Osteoblast (primary cell): ENCODE results near the gene TPRG1. TPM values are rescaled to one million over a fixed set of nuclear protein-coding genes. Genes with fewer than 3 reads are reported as not detected.

ENCODE experiments used
- DNase-seq: peaks from one replicate; pipeline ENCODE4 v3.0.0; 2011; ENCODE audit warnings: low spot score, mixed read lengths; ENCODE audit not compliant: insufficient read length; ENCODE audit errors: missing footprints
- H2AFZ ChIP-seq: 2 replicates; pipeline ENCODE4 v1.6.0; 2011; ENCODE audit warnings: mild to moderate bottlenecking, low read length
- H3K27ac ChIP-seq: 2 replicates; pipeline ENCODE4 v1.5.1; 2011; ENCODE audit warnings: mild to moderate bottlenecking, low read depth, low read length, moderate library complexity
- H3K27me3 ChIP-seq: 2 replicates; pipeline ENCODE4 v1.6.0; 2012; ENCODE audit warnings: mild to moderate bottlenecking, control low read depth, inconsistent platforms, low read length, moderate library complexity; ENCODE audit not compliant: insufficient read depth
- H3K36me3 ChIP-seq: 2 replicates; pipeline ENCODE4 v1.5.1; 2011; ENCODE audit warnings: mild to moderate bottlenecking, low read length, control low read depth, moderate library complexity; ENCODE audit not compliant: insufficient read depth
- H3K4me1 ChIP-seq: 2 replicates; pipeline ENCODE4 v1.5.1; 2011; ENCODE audit warnings: mild to moderate bottlenecking, low read length, control low read depth, moderate library complexity; ENCODE audit not compliant: insufficient read depth
- H3K4me2 ChIP-seq: 2 replicates; pipeline ENCODE4 v1.6.0; 2011; ENCODE audit warnings: mild to moderate bottlenecking, low read length; ENCODE audit not compliant: insufficient read depth
- H3K4me3 ChIP-seq: fragments of 200-600 bp; sonication (generic); 3 replicates; pipeline ENCODE4 v1.5.1; 2012; ENCODE audit warnings: mild to moderate bottlenecking, low read length, inconsistent platforms; ENCODE audit not compliant: insufficient read depth
- H3K79me2 ChIP-seq: 2 replicates; pipeline ENCODE4 v1.6.0; 2012; ENCODE audit warnings: mild to moderate bottlenecking, low read length, control low read depth, inconsistent platforms; ENCODE audit not compliant: insufficient read depth
- H3K9me3 ChIP-seq: 2 replicates; pipeline ENCODE4 v1.5.1; 2011; ENCODE audit warnings: low read depth, low read length, control low read depth
- H4K20me1 ChIP-seq: 2 replicates; pipeline ENCODE4 v1.6.0; 2012; ENCODE audit warnings: mild to moderate bottlenecking, low read length, control low read depth; ENCODE audit not compliant: insufficient read depth
- total RNA-seq: library from RNA; depleted of rRNA; stranded (reverse); fragments of >200 nt; gene quantifications from 2 replicates; pipeline ENCODE4 v1.2.3, GENCODE V29; 2012
- TF ChIP-seq, protein P1 (sequence below): IDR thresholded peaks from 2 replicates; pipeline ENCODE4 v1.5.1; 2011; ENCODE audit warnings: mild to moderate bottlenecking, low read depth, low read length, moderate library complexity; ENCODE audit errors: extremely low read depth

TPRG1 gene
- total RNA-seq, 1 donor, result 6.5 TPM

DNA sequence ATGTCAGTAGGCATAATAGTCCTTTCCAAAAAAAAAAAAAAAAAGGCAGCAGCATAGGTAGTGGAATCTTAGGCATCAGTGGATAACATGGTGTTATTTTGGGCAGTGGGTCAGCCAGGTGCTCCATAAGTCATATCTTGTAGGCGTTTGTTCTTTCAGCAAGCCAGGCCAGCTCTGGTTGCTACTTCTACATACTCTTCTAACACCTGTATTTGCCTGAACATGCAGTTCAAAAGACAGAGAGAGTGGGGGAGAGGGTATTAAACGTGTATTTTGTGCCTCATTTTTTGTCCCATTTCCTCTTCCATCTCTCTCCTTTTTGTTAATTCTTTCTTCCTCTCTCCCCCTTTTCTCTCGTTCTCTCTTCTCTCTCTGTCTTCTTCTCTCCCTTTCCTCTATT, 110.4 kb downstream of the TPRG1 start:
- Histone ChIP-seq H2AFZ (no peak overlapping the region), H3K27me3 (no peaks in the 10 kb centered on the region), H3K27ac (no peak overlapping the region), H3K9me3 (no peaks in the 10 kb centered on the region), H3K79me2 (no peaks in the 10 kb centered on the region), H4K20me1 (no peaks in the 10 kb centered on the region), H3K4me1 (peaks cover 14% of the 10 kb centered on the region), H3K4me3 (no peak overlapping the region), H3K4me2 (no peak overlapping the region), H3K36me3 (no peaks in the 10 kb centered on the region)
- peak; percentile 17 for DNase-seq
- TF ChIP-seq, protein P1, sequence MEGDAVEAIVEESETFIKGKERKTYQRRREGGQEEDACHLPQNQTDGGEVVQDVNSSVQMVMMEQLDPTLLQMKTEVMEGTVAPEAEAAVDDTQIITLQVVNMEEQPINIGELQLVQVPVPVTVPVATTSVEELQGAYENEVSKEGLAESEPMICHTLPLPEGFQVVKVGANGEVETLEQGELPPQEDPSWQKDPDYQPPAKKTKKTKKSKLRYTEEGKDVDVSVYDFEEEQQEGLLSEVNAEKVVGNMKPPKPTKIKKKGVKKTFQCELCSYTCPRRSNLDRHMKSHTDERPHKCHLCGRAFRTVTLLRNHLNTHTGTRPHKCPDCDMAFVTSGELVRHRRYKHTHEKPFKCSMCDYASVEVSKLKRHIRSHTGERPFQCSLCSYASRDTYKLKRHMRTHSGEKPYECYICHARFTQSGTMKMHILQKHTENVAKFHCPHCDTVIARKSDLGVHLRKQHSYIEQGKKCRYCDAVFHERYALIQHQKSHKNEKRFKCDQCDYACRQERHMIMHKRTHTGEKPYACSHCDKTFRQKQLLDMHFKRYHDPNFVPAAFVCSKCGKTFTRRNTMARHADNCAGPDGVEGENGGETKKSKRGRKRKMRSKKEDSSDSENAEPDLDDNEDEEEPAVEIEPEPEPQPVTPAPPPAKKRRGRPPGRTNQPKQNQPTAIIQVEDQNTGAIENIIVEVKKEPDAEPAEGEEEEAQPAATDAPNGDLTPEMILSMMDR, result no peak

DNA sequence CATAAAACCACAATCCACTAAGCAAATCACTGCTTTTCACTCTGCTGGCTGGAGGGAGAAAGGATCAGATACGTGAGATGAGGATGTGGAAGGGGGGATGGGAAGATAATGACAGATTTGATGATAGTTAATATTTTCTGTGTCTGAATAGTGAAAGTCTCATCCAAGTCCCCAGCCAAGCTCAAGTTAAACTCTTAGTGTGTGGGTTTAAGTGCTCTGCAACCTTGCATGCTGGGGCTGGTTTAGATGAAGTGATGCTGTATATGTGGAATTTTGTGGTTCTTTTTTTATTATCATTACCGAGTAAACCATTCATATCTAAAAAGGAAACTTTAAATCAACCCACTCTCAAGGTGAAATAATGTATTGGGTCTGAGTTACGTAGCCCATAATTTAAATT, 111.0 kb downstream of the TPRG1 start:
- Histone ChIP-seq H4K20me1 (no peaks in the 10 kb centered on the region), H3K9me3 (no peaks in the 10 kb centered on the region), H3K27me3 (no peaks in the 10 kb centered on the region), H3K36me3 (no peaks in the 10 kb centered on the region), H3K4me2 (no peak overlapping the region), H3K4me3 (no peak overlapping the region), H3K27ac (no peak overlapping the region), H3K4me1 (peaks cover 9% of the 10 kb centered on the region), H3K79me2 (no peaks in the 10 kb centered on the region), H2AFZ (no peak overlapping the region)
- DNase-seq, result no peak
- TF ChIP-seq, protein P1, result no peak

DNA sequence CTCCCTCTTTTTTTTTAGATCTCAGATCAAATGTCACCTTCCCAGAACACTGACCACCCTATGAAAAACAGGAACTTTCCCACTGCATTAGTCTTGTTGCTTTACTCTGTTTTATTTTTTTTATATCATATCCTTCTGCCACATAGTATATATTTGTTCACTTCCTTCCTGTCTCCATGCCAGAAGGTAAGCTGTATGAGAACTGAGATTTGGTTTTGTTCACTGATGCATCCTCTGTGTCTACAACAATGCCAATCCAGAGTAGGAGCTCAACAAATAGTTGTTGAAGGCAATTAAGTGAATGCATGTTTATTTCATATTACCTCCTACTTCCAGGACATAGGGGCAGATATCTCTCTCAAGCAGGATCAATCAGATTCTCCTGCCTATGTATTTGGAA, 114.4 kb downstream of the TPRG1 start:
- Histone ChIP-seq H3K27me3 (no peaks in the 10 kb centered on the region), H3K36me3 (no peaks in the 10 kb centered on the region), H3K4me1 (peaks cover 5% of the 10 kb centered on the region), H3K9me3 (no peaks in the 10 kb centered on the region), H3K4me2 (no peak overlapping the region), H3K27ac (no peak overlapping the region), H3K79me2 (no peaks in the 10 kb centered on the region), H3K4me3 (no peak overlapping the region), H4K20me1 (no peaks in the 10 kb centered on the region), H2AFZ (no peak overlapping the region)
- TF ChIP-seq, protein P1, result no peak
- DNase-seq, result no peak

DNA sequence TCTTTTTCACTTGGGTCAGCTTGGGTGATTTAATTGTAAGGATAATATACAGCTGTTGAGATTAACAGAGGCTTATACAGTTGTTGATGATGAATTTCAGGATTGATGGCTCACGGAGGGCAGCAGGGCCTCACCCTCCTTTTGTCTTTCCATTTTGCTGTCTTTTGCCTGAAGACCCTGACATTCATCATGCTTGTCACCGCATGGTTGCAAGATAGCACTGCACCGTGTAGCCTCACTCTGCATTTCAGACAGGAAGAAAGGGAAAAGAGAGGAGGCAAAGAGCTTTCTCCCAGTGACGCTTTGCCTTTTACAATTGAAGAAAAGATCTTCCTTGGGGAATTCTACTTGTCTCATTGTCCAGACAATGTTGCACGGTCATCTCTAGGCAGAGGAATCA, 115.1 kb downstream of the TPRG1 start:
- H3K4me1 ChIP-seq, result peaks cover 5% of the 10 kb centered on the region
- no peak overlapping the region for H2AFZ ChIP-seq
- no peak overlapping the region for H3K4me3 ChIP-seq
- no peaks in the 10 kb centered on the region for H3K36me3 ChIP-seq
- DNase-seq, result no peak
- H3K27me3 ChIP-seq, result no peaks in the 10 kb centered on the region
- TF ChIP-seq, protein P1, result no peak
- H3K9me3 ChIP-seq, result no peaks in the 10 kb centered on the region
- no peaks in the 10 kb centered on the region for H3K79me2 ChIP-seq
- no peak overlapping the region for H3K4me2 ChIP-seq
- H4K20me1 ChIP-seq, result no peaks in the 10 kb centered on the region
- no peak overlapping the region for H3K27ac ChIP-seq
